Heart right ventricle (tissue), 16 donors: ENCODE measurements around the gene DOCK8. TPM values are rescaled to one million over a fixed set of nuclear protein-coding genes. Genes with fewer than 3 reads are reported as not detected.

Experiments used
- ATAC-seq, 8 donors: fragments of 200-7000 bp; cut with Tn5 transposase; one replicate each; pipeline ENCODE4 v1.9.1; 2020; ENCODE audit warnings: mild to moderate bottlenecking in 8 of 8, moderate library complexity in 8 of 8, moderate number of reproducible peaks in 1 of 8
- DNase-seq, 2 donors: peaks; one replicate each; pipeline ENCODE4 v3.0.0-alpha.2; 2020
- H3K27ac ChIP-seq, 10 donors: fragments of 200-600 bp; sonication (generic) in 2 of 10; one replicate each; pipeline versions ENCODE4 v1.5.0 to v1.8.0; 2020 to 2022; ENCODE audit warnings: mild to moderate bottlenecking in 3 of 10
- H3K27me3 ChIP-seq, 7 donors: fragments of 200-600 bp; one replicate each; pipeline ENCODE4 v1.8.0; 2021 to 2022; ENCODE audit warnings: mild to moderate bottlenecking in 2 of 7
- H3K36me3 ChIP-seq, 9 donors: fragments of 200-600 bp; sonication (generic) in 1 of 9; one replicate each; pipeline versions ENCODE4 v1.5.0 to v1.8.0; 2020 to 2022; ENCODE audit warnings: mild to moderate bottlenecking in 2 of 9
- H3K4me1 ChIP-seq, 9 donors: fragments of 200-600 bp; sonication (generic) in 1 of 9; one replicate each; pipeline versions ENCODE4 v1.5.0 to v1.8.0; 2020 to 2022; ENCODE audit warnings: mild to moderate bottlenecking in 4 of 9
- H3K4me3 ChIP-seq, 10 donors: fragments of 200-600 bp; sonication (generic) in 2 of 10; one replicate each; pipeline versions ENCODE4 v1.5.0 to v1.8.0; 2020 to 2022; ENCODE audit warnings: mild to moderate bottlenecking in 7 of 10, moderate library complexity in 2 of 10
- H3K9me3 ChIP-seq, 11 donors: fragments of 200-600 bp in 10 of 11; sonication (generic) in 2 of 11; one replicate each; pipeline versions ENCODE4 v1.5.0 to v1.8.0; 2013 to 2022; ENCODE audit warnings: mild to moderate bottlenecking in 2 of 11, control low read depth in 1 of 11, moderate library complexity in 1 of 11
- CTCF ChIP-seq, 9 donors: fragments of 200-600 bp; sonication (generic) in 2 of 9; IDR thresholded peaks; one replicate each; pipeline versions ENCODE4 v1.5.0 to v1.8.0; 2021 to 2022; ENCODE audit warnings: antibody characterized with exemption in 9 of 9, mild to moderate bottlenecking in 5 of 9, moderate library complexity in 1 of 9
- WGBS, 2 donors: extraction: QIAGEN DNeasy Blood & Tissue Kit; methylation state at CpG; one replicate each; pipeline ENCODE4 v1.1.7; 2013; ENCODE audit warnings: inconsistent platforms in 1 of 2; 5-methylcytosine and 5-hydroxymethylcytosine counted together
- intact Hi-C, 10 donors: fragments of 100-400 bp; cut with DNase I; formaldehyde crosslinking; loops; one replicate each; pipeline versions ENCODE4 v1.11.1 to v1.14.2; 2022
- polyA plus RNA-seq, 2 donors: library from polyadenylated mRNA; stranded (reverse); fragments of 200-250 nt; gene quantifications; one replicate each; pipeline ENCODE4 v1.2.3, GENCODE V29; 2013
- total RNA-seq, 10 donors: library from RNA; stranded (reverse); fragmentation: NEBNext Ultra II Directional in 3 of 10; extraction: Animal tissue kit (Norgen Biotek cat#: 25700) in 3 of 10; gene quantifications; one replicate each; pipeline versions ENCODE4 v1.2.1 to v1.2.4, GENCODE V29; 2021 to 2023
- donor health status: Arrhythmogenic right ventricular cardiomyopathy.
- donor health status: ischemic (EF 13 %, LVEDD 7.1; RV severe dilation, severe dysfunction).
- donor health status: healthy with polysubstance abuse.
- donor health status: DM: no; HTN: yes; CAD: no.
- donor health status: DM: no; HTN: no; CAD: no.
- donor health status: ischemic (EF 25% LVEDD 6.9; RV normal size, moderate dysfunction).
- donor health status: ischemic (EF 25% LVEDD 5.7; RV mildly dilated, moderate dysfunction).
- donor health status: healthy.
- donor health status: DM: yes; HTN: yes; CAD: no.
- donor health status: Ischemic cardiomyopathy.
- donor health status: ischemic (EF 35%, LVEDD 5.7; RV mildly dilated, moderate dysfunction).
- donor health status: nonischemic (EF 11% LVEDD 7.7; RV severe dilation, severe dysfunction).
- donor health status: DM: yes; HTN: yes; CAD: no.
- donor health status: PGD.
- donor health status: ischemic (EF 29% LVEDD 5.4; RV normal size, mild dysfunction).
- donor health status: nonischemic (EF 23%, LVEDD 6.1; RV moderate dilation, normal function).

The DOCK8 gene
- total and polyA plus RNA-seq, 12 donors, result 0.83 to 24.3 (median 2.7) TPM

GRCh38 chr9:504921-505740, 290.5 kb downstream of the DOCK8 start:
- H3K36me3 ChIP-seq, result no peaks in the 10 kb centered on the region
- peak overlapping the region; percentile 60 to 77 (median 72) for H3K4me3 ChIP-seq
- DNase-seq (peak; percentile 14 to 45), ATAC-seq (peak; percentile 18 to 65 (median 34))
- intact Hi-C loops, result loop anchor here in 5 of 10 donors (1.0 to 10.0 kb wide), 4 partner anchors 42 to 100 kb away; no protein-coding TSS in a partner anchor
- H3K27me3 ChIP-seq, result peaks cover 0 to 49% (median 0%) of the 10 kb centered on the region in 7 donors
- peaks cover 0 to 29% (median 21%) of the 10 kb centered on the region in 9 donors for H3K4me1 ChIP-seq
- 1% methylated on average over 58 to 92 of the region's 92 CpGs for WGBS, 2 donors
- H3K9me3 ChIP-seq, result no peaks in the 10 kb centered on the region
- peak overlapping the region; percentile 68 to 95 (median 86) for H3K27ac ChIP-seq
- no peak for TF ChIP-seq CTCF (IDR thresholded peaks at IDR 0.05)

- Histone ChIP-seq H3K4me1 (peaks cover 0 to 29% (median 21%) of the 10 kb centered on the region in 9 donors), H3K27me3 (peaks cover 0 to 45% (median 0%) of the 10 kb centered on the region in 7 donors), H3K27ac (peak overlapping the region in 8 of 10 donors; percentile 68 to 95 (median 84)), H3K36me3 (no peaks in the 10 kb centered on the region), H3K9me3 (no peaks in the 10 kb centered on the region), H3K4me3 (peak overlapping the region; percentile 60 to 77 (median 72))
- 25 to 32% methylated on average over 5 of the region's 5 CpGs for WGBS, 2 donors
- TF ChIP-seq CTCF (IDR thresholded peaks at IDR 0.05), result no peak
- intact Hi-C loops, result loop anchor here in 5 of 10 donors (1.0 to 10.0 kb wide), 4 partner anchors 42 to 101 kb away; no protein-coding TSS in a partner anchor
- DNase-seq (no peak), ATAC-seq (no peak)
These were observed 291.0 kb downstream of the DOCK8 start for GRCh38 chr9:505741-506059.

- DNase-seq (no peak), ATAC-seq (no peak)
- Histone ChIP-seq H3K4me3 (no peak overlapping the region), H3K27me3 (peaks cover 0 to 43% (median 0%) of the 10 kb centered on the region in 7 donors), H3K27ac (no peak overlapping the region), H3K4me1 (peaks cover 0 to 31% (median 21%) of the 10 kb centered on the region in 9 donors), H3K36me3 (no peaks in the 10 kb centered on the region), H3K9me3 (no peaks in the 10 kb centered on the region)
- intact Hi-C loops, result loop anchor here in 4 of 10 donors (5.0 to 10.0 kb wide), 3 partner anchors 41 to 101 kb away; no protein-coding TSS in a partner anchor
- 85 to 88% methylated on average over 7 of the region's 7 CpGs for WGBS, 2 donors
- TF ChIP-seq CTCF (IDR thresholded peaks at IDR 0.05), result no peak
These were observed 291.6 kb downstream of the DOCK8 start for GRCh38 chr9:506281-506680.

GRCh38 chr9:511861-512260, 297.2 kb downstream of the DOCK8 start:
- 45 to 52% methylated on average over 1 of the region's 1 CpG for WGBS, 2 donors
- DNase-seq, result no peak

More at GRCh38 chr9:511861-512260, 297.2 kb downstream of the DOCK8 start:
- TF ChIP-seq CTCF (IDR thresholded peaks at IDR 0.05), result no peak
- Histone ChIP-seq H3K4me3 (no peak overlapping the region), H3K4me1 (peaks cover 0 to 29% (median under 1%) of the 10 kb centered on the region in 9 donors), H3K9me3 (peaks cover 0 to 3% (median 0%) of the 10 kb centered on the region in 11 donors), H3K36me3 (no peaks in the 10 kb centered on the region), H3K27ac (no peak overlapping the region), H3K27me3 (peaks cover 0 to 3% (median 0%) of the 10 kb centered on the region in 7 donors)
- no peak for ATAC-seq
- intact Hi-C loops, result no loop called here
